Measurements from ENCODE around the gene GPD2.
"Not testable (repeated sequence)": the region's sequence is repeated elsewhere in the genome, so short reads cannot be mapped to it uniquely, and the experiment has no call there.

GPD2 gene

GRCh38 chr2:156590085-156590739 lies 154.0 kb downstream of the GPD2 start:
- no peak for DNase-seq (ENCODE audit: low read depth)

- DNase-seq (ENCODE audit: low read depth), result no peak
Measured at GRCh38 chr2:156592809-156593593, 156.8 kb downstream of the GPD2 start.

GRCh38 chr2:156593594-156593921 lies 157.4 kb downstream of the GPD2 start:
- no peak for DNase-seq (ENCODE audit: low read depth)

DNA sequence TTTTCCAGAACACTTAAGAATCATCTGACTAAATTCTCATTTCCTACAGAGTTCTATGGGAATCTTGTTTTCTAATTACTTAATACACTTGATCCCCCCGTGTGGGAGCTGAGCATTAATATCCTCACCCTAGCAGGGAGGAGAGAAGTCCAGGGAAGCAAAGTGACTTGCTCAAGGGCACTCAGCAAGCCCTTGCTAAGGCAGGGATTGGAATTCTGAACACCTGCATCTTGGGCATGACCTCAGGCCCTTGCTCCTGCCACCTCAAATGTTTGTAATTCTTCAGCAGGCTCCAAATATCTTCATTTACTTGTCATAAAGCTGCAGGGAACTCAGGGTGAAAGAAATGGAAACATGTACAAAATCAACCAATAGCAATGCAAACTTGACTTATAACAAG lies 162.4 kb downstream of the GPD2 start:
- no peak for DNase-seq (ENCODE audit: low read depth)

DNA sequence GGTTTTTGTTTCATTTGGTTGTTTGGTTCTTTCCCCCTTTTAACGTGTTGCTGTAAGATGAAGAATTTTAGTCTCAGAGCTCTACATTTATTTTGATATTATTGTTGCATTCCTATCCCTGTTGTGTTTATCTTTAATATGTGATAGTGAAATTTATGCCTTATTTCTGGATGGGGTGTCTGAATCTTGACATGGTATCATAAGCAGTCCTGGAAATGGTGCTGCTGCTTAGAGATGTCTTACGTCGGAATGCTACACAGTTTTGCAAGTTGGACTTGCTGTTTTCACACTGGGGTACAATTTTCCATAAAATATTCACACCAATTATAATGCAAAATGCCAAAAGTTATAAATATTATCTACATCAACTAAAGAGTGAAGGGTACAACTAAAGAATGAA lies 164.0 kb downstream of the GPD2 start:
- DNase-seq (ENCODE audit: low read depth), result no peak

DNA sequence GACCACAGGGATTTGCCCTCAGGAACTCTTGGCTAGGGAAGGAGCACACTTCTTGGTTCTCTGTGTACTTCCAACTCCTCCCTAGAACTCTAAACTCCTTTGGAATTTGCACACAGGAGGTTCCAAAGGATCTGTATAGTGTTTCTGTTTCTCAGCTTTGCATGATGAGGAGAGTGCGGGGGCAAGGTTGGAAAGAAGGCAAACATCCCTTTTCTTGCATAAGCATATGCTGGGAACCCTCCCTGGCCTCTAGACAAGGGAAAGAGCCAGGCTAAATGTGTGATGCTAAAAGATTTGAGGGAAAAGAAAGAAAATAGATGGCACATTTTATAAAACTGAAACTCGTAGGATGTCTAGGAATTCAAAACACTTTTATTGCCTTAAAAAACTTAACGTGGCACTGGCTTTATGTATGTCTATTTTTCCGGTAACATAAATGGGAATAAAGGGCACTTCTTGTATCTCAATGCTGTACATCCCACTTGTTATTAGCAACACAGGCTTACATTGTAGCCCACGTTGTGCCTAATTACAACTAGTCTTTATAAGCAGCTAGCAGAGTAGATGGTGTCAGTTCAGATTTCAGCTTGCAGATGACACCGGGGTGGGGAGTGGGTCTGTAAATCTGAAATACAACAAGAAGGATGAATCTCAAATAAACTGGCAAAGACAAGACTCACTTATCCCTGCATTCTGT lies 165.8 kb downstream of the GPD2 start:
- DNase-seq (ENCODE audit: low read depth), result no peak

DNA sequence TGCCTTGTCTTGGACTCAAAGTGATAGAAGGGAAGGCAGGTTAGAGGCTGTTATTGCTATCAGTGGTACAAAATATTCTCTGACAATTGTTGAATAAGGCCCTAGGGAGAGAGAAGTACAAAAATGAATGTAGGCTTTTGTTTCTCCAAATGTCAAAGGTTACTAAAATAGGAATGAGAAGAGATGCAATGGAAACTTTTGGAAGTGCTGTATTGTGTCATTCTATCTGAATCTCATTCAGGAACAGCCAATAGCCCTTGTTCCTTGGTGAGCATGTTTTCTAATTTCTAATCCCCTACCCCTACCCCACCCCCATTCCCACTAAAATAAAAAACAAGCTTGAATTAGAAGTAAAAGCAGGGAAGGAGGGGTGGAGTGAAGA lies 166.4 kb downstream of the GPD2 start:
- DNase-seq (ENCODE audit: low read depth), result no peak

GRCh38 chr2:156615836-156616322 lies 179.7 kb downstream of the GPD2 start:
- no peak for DNase-seq (ENCODE audit: low read depth)

DNA sequence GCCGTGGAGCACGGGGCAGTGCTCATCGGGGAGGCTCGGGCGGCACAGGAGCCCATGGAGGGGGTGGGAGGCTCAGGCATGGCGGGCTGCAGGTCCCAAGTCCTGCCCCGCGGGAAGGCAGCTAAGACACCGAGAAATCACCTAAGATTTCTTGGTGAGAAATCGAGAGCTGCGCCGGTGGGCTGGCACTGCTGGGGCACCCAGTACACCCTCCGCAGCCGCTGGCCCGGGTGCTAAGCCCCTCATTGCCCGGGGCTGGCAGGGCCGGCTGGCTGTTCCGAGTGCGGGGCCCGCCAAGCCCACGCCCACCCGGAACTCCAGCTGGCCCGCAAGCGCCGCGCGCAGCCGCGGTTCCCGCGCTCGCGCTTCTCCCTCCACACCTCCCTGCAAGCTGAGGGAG lies 181.9 kb downstream of the GPD2 start:
- DNase-seq (ENCODE audit: low read depth), result not testable (repeated sequence)

- no peak for DNase-seq (ENCODE audit: low read depth)
Measured at GRCh38 chr2:156619021-156619539, 182.9 kb downstream of the GPD2 start.

- no peak for DNase-seq (ENCODE audit: low read depth)
Measured at GRCh38 chr2:156622491-156622890, 186.3 kb downstream of the GPD2 start.

- DNase-seq (ENCODE audit: low read depth), result no peak
Measured at GRCh38 chr2:156625360-156626170, 189.4 kb downstream of the GPD2 start.

DNA sequence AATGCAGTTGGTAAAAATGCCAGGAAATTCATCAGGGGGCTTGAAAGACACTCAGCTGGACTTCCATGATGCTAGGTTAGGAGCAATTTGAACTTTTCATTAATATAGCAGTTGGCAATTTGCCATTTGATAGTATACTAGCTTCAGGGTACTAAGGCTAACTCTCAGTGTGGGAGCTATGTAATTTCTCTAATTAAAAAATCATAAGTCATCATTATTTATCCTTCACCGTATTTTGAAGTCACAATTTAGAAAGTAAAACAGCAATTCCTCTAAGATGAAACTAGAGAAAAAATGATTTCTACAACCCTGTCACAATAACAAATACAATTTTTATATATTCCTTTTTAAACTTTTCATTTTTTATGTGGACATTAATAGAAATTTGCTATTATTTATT lies 190.8 kb downstream of the GPD2 start:
- no peak for DNase-seq (ENCODE audit: low read depth)

GRCh38 chr2:156630579-156631337 lies 194.6 kb downstream of the GPD2 start:
- no peak for DNase-seq (ENCODE audit: low read depth)

GRCh38 chr2:156635646-156636045 lies 199.5 kb downstream of the GPD2 start:
- no peak for DNase-seq (ENCODE audit: low read depth)

All from stimulated activated CD8-positive, alpha-beta memory T cell treated with anti-CD3 and anti-CD28 coated beads, Interleukin-12 subunit alpha, Interleukin-12 subunit beta, amount 100 ng/mL, for 1 hour (primary cell).